Osteocyte (in vitro differentiated cells): Measurements from ENCODE around the gene BRD7. TPM values are rescaled to one million over a fixed set of nuclear protein-coding genes. Genes with fewer than 3 reads are reported as not detected.

Experiments used
- DNase-seq: peaks from one replicate; pipeline ENCODE4 v3.0.0; 2021; ENCODE audit warnings: mixed read lengths; ENCODE audit not compliant: unreplicated experiment; ENCODE audit errors: extremely low spot score
- H3K27ac Mint-ChIP-seq: one replicate; pipeline ENCODE4 v1.8.0; 2021; ENCODE audit warnings: mild to moderate bottlenecking, mixed read lengths; ENCODE audit not compliant: unreplicated experiment
- H3K27me3 Mint-ChIP-seq: one replicate; pipeline ENCODE4 v1.8.0; 2021; ENCODE audit warnings: mixed read lengths; ENCODE audit not compliant: unreplicated experiment
- H3K36me3 Mint-ChIP-seq: one replicate; pipeline ENCODE4 v1.8.0; 2021; ENCODE audit warnings: mixed read lengths; ENCODE audit not compliant: unreplicated experiment
- H3K4me1 Mint-ChIP-seq: one replicate; pipeline ENCODE4 v1.8.0; 2021; ENCODE audit warnings: mixed read lengths; ENCODE audit not compliant: unreplicated experiment
- H3K4me3 Mint-ChIP-seq: one replicate; pipeline ENCODE4 v1.8.0; 2021; ENCODE audit warnings: mild to moderate bottlenecking, moderate library complexity, mixed read lengths; ENCODE audit not compliant: unreplicated experiment
- H3K9me3 Mint-ChIP-seq: one replicate; pipeline ENCODE4 v1.8.0; 2021; ENCODE audit warnings: mixed read lengths; ENCODE audit not compliant: unreplicated experiment
- total RNA-seq: library from RNA; stranded (reverse); gene quantifications from 2 replicates; pipeline ENCODE4 v1.2.1, GENCODE V29; 2021
- TF ChIP-seq, protein P1 (sequence below): fragments of 200-600 bp; sonication (generic); IDR thresholded peaks from 2 replicates; pipeline ENCODE4 v1.5.0; 2021; ENCODE audit warnings: antibody characterized with exemption, mild to moderate bottlenecking, moderate library complexity

Gene BRD7
- total RNA-seq, 1 donor from 2014 or later: 72.3 TPM

DNA sequence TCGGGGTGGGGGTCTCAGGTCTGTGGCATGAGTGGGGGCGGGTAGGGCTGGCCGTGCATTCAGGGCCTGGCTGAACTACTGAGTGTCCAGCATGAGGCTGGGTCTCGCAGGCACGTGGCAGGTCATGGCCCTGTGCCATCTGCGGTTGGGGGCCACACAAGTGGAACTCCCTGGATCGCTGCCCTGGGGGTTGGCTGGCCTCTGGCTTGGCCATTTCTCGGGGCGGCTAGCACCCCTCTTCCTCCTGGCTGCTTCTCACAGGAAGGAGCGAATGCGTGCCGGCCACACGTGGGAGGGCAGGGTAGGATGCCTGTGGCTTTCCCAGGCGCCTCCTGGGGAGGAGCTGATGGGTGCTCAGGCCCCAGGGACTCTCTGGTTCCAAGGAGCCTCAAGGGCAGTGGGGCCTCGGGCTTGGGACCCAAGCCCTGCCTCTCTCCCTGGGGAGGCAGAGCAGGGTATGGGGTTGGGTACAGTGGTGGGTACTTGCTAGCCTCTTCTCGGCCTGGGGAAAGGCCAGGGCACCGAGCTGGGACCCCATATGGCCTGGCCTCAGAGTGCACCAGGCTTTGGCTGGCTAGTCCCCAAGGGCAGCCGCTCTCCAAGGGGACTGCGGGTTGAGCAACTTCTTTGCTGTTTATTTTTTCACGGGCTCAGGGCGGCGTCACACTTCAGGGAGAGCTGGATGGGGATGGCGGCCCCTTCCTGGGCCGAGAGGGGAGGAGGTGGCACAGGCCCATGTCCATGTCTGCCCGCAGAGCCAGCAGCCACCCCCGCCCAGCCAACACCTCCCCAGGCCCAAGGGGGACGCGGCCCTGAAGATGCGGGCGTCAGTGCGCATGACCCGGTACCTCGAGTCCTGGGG lies 65.0 kb downstream of the BRD7 start:
- TF ChIP-seq, protein P1, sequence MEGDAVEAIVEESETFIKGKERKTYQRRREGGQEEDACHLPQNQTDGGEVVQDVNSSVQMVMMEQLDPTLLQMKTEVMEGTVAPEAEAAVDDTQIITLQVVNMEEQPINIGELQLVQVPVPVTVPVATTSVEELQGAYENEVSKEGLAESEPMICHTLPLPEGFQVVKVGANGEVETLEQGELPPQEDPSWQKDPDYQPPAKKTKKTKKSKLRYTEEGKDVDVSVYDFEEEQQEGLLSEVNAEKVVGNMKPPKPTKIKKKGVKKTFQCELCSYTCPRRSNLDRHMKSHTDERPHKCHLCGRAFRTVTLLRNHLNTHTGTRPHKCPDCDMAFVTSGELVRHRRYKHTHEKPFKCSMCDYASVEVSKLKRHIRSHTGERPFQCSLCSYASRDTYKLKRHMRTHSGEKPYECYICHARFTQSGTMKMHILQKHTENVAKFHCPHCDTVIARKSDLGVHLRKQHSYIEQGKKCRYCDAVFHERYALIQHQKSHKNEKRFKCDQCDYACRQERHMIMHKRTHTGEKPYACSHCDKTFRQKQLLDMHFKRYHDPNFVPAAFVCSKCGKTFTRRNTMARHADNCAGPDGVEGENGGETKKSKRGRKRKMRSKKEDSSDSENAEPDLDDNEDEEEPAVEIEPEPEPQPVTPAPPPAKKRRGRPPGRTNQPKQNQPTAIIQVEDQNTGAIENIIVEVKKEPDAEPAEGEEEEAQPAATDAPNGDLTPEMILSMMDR: no peak
- H3K36me3 Mint-ChIP-seq: no peaks in the 10 kb centered on the region
- peak; percentile 79 for DNase-seq
- no peaks in the 10 kb centered on the region for H3K9me3 Mint-ChIP-seq
- no peak overlapping the region for H3K4me3 Mint-ChIP-seq
- no peaks in the 10 kb centered on the region for H3K27me3 Mint-ChIP-seq
- peaks cover 7% of the 10 kb centered on the region for H3K4me1 Mint-ChIP-seq
- H3K27ac Mint-ChIP-seq: no peak overlapping the region

DNA sequence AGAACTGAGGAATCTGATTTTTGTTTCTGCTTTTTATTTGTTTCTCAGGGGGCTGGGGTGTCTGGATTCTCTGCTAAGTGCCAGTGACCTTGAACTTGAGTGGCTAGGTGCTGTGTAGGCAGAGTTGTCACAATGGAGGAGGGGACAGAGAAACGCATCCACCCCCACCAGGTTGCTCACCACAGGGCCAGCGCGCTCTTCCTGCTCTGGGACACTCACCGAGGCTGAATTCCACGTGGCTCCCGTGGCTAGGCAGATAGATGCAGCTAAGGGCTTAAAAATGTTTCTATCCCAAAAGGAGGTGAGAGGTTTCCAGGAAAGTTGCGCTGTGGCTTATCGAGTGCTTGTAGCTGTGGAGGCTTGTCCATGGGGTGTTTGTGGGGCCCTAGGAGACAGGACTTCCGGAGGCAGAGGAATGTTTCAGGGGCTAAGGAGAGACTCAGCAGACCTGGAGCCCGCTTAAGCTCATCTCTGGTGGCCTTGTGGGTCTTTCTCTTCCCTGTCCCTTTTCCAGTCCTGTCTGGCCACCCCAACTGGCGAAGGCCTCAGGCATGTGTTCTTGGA lies 65.7 kb downstream of the BRD7 start:
- Mint-ChIP-seq H3K36me3 (no peaks in the 10 kb centered on the region), H3K4me3 (no peak overlapping the region), H3K4me1 (peaks cover 7% of the 10 kb centered on the region), H3K27ac (no peak overlapping the region), H3K9me3 (no peaks in the 10 kb centered on the region), H3K27me3 (no peaks in the 10 kb centered on the region)
- TF ChIP-seq, protein P1: no peak
- DNase-seq: peak; percentile 49

DNA sequence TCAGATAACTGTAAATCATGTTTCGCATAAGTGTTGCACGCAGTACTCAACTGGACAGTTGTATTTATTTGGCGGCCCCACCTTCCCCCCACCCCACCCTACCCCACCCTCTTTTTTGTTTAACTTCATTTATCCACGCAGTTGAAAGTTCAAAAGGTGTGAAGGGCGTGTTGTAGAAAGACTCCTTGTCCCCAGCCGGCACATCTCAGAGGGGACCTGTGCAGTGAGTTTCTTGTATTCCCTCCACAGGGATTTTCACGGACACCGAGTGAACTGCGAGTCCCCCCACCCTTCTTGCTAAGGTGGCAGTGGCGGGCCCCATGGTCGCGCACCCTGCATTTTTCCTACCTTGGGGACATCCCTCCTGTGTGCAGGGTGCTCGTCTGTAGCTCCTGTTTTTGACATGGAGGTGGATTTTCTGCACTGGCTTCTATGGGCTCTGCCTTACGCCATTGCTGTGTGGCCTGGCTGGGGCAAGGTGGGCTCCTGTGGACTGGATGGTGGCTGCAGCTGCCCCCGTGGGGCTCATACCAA lies 66.2 kb downstream of the BRD7 start:
- peaks cover 7% of the 10 kb centered on the region for H3K4me1 Mint-ChIP-seq
- TF ChIP-seq, protein P1: no peak
- no peak overlapping the region for H3K27ac Mint-ChIP-seq
- no peak overlapping the region for H3K4me3 Mint-ChIP-seq
- H3K27me3 Mint-ChIP-seq: no peaks in the 10 kb centered on the region
- H3K9me3 Mint-ChIP-seq: no peaks in the 10 kb centered on the region
- H3K36me3 Mint-ChIP-seq: no peaks in the 10 kb centered on the region
- DNase-seq: peak; percentile 73

DNA sequence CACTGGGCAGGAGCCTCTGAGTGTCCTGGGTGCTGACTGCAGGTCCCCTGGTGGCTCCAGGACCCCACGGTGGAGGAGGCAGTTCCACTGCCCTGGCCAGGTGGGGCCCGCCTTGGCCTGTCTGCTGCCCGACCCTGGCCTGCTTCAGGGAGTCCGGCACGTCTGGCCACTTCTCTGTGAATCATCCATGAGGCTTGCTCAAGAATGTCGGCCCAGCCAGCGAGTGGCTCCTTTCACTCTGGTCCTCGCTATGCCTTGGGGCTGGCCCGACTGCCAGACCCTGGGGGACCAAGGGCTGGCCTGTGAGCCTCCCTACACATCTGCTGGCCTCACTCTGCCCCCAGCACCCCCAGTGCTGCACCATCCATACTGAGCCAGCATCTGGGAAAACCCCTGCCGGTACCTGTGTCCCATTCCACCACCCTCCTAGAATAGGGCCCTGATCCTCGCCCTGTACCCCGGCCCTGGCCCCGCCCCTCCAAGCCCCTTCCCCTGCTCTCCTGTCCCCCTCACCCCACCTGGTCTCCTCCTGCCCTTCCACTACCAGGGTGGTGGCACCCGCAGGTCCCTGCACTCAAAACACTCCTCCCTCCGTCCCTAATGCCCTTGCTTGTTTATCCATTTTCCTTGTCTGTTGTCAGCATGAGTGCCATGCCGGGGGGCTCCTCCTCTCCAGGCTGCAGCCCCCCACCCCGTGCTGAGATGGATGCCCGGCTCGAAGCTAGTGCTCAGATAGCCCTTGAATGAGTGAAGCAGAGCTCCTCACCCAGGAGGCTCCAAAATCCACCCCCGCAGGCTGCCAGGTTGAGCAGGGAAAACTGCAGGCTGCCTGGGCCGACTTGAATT lies 66.9 kb downstream of the BRD7 start:
- Mint-ChIP-seq H3K9me3 (no peaks in the 10 kb centered on the region), H3K27me3 (no peaks in the 10 kb centered on the region), H3K4me1 (peaks cover 7% of the 10 kb centered on the region), H3K36me3 (no peaks in the 10 kb centered on the region), H3K4me3 (no peak overlapping the region), H3K27ac (no peak overlapping the region)
- DNase-seq: peak; percentile 83
- TF ChIP-seq, protein P1: no peak
